GM21367 (cell line): ENCODE measurements around the gene MESP2.

ENCODE experiments used
- ATAC-seq: cut with Tn5 transposase; IDR thresholded peaks from one replicate; pipeline ENCODE4 v1.9.1; 2021; ENCODE audit not compliant: unreplicated experiment

MESP2 gene

DNA sequence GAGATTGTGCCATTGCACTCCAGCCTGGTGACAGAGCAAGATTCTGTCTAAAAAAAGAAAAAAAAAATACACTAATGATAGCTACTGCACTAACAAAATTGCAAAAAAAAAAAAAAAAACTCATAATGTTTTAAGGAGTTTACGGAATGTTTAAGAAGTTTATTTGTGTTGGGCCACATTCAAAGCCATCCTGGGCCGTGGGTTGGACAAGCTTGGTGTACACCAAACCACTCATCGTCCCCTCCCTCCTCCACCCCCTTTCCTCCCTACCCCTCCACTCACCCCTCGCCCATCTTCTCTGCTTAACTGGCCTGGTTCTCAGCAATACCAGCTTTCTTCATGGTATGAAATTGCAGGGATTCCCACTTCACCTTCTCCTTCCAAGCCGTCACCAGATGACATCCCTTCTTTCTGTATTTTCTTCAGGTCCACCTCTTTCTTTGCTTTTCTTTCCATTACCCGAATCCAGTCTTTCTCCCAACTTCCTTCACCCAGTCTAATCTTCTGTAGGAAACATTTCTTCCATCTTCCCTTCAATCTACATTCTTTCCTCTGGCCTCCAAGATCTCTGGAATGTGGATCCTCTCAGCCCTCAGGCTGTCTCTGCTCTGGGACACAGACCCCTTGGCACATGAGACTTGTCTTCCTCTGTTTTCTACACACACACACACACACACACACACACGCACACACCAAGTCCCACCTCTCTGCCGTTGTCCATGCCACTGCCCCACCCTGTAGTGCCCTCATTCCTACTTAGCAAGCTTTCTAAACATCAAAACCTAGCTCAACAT lies 21.6 kb upstream of the MESP2 start:
- no peak for ATAC-seq

DNA sequence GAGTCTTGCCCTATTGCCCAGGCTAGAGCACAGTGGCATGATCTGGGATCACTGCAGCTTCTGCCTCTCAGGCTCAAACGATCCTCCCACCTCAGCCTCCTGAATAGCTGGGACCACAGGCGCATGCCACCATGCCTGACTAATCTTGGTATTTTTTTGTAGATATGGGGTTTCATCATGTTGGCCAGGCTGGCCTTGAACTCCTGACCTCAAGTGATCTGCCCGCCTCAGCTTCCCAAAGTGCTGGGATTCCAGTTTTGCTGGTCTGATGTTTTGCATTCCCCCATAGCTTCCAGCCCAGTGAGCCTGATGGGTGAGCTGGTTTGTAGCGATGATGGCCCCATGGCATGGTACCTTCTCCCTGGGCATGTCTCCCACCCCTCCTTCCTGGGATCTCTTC lies 20.4 kb upstream of the MESP2 start:
- ATAC-seq, result no peak

DNA sequence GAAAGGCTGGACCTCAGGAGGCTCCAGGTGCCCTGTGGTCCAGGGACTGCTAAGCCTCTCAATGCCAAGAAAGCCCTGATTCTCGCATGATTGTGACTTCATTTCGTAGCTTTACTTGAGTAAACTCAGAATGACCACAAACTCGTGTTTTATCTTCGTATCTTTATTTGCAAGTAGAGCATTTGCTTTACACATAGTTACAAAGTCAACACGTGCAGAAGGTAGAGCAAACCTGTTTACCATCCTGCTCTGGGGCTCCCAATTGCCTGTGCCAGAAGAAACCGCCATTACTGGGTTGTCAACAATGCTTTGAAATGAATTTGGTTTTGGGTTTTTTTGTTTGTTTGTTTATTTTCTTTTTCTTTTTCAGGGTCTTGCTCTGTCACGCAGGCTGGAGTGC lies 19.2 kb upstream of the MESP2 start:
- ATAC-seq, result no peak

DNA sequence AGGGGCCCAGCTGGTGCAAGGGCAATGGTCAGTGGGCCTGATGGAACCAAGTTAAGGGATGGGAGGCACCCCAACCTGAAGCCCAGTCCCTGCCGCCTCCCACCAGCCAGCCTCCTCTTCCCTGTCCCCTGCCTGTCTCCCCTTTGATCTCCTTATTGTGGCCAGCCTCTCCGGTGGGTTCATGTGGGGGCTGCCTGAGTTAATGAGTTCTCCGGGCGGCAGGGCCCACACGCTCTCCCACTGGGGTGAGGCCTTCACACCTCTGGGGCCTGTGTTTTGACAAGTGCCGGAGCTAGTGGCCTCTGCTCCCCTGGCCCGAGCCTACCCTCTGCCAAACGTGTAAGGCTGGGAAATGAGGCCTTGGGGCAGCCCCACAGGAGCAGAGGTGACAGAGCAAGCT lies 17.8 kb upstream of the MESP2 start:
- ATAC-seq, result no peak

DNA sequence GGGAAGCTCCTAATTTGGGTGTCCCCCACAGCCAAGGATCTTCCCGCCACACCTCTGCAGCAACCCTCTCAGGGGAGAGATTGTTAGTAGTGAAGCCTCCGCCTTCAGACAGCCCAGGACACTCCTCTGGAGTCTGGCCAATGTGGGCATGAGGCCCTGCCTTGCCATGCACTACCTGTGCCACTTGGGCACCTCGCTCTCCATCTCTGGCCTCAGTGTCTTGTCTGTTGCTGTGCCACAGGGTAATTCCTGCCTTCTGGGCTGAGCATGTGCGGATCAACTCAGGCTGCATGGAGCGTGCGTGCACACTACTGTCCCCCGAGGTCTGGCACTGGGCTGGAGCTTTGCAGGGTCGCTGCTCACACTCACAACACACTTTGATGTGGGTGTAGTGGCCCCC lies 17.2 kb upstream of the MESP2 start:
- no peak for ATAC-seq

DNA sequence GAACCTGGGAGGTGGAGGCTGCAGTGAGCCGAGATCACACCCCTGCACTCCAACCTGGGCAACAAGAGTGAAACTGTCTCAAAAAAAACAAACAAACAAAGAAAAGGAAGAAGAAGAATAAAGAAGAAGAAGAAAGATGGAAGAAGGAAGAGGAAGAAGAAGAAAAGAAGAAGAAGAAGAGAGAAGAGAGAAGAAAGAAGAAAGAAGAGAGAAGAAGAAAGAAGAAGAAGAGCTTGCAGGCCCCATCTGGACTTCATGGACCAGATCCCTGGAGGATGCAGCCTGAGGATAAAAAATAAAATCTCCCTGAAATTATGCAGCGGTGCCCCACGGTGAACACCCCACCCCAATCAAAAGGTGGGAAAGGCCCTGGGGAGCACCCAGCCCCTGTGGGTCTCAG lies 16.3 kb upstream of the MESP2 start:
- ATAC-seq, result no peak

DNA sequence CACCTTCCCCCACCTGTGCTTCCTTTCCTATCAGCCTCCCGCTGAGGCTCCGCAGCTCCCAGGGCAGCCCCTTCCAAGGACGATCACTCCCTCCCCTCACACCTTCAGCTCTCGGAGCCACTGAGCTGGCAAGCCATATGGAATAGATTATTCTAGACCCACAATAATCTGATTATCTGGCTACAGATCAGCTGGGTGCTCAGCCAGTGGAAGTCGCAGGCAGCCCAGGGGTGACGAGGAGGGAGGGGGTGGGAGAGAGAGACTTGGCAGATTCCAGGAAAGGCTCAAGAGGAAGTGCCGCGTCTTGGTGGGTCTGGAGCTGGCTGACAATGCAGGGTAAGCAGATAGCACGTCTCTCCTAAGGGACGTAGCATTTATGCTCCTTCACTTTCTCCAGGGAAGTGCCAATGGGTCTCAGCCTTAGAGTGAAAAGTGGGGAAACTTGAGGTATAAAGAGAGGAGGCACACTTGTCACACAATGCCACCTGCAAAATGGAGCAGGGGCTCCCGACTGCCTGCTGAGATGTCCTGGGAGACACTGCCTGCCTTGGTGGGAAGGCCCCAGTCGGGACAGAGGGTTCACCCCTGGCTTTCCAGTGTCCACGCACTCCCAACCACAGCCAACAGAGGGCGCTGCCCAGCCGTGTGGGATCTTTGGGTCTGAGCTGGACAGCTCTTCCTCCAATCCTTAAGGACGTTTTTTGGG lies 15.7 kb upstream of the MESP2 start:
- no peak for ATAC-seq

DNA sequence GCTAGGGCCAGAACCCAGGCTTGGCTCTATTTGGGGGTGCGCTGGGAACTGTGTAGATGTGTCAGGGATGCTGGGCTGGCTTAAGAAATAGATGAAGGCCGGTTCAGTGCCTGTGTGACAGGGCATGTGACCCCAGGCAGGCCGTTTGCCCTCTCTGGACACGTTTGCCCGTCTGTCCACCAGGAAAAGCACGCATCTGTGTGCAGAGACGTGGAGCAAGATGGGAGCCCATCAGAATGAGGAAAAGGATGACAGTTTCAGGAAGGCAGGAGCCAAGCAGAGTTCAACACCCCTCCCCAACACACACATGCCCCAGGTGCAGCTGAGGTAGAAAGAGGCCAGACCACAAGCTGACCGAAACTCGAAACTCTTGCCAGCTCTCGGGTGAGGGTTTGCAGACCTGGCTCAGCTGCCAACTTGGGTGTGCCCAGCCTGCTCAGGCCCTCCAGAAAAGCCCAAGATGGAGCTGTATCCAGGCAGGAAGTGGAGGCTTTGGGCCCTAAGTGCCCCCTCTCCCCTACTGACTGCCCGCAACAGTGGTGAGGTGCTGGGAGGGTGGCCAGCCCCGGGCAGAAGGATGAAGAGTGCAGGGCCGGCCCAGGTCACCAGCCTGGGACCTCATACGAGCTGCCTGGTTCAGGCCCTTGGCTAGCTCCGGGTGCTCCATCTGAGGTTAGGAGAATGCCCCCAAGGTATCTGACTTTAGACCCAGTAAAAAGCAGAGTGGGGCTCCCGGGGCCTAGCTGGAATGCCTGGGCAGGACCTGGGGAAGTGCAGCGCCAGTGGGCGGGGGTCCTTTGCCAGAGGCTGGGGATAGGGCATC lies 14.9 kb upstream of the MESP2 start:
- no peak for ATAC-seq

DNA sequence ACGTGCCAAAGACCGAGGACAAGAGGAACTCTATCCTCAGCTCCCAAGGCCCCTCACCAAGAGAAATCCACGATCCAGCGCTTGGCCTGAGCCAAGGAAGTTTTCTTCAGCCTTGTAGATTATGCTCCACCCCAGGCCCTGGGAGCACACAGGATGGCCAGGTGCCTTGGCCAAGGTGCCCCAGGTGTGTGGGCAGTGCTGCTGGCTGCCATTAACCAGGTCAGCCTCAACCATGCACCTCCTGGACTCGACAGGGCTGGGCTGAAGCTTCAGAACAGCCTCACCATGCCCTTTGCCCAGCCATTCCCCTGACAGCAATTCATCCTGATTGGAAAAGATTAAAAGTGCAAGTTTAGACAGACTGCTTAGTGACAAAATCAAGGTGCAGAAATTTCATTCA lies 14.2 kb upstream of the MESP2 start:
- ATAC-seq, result no peak

DNA sequence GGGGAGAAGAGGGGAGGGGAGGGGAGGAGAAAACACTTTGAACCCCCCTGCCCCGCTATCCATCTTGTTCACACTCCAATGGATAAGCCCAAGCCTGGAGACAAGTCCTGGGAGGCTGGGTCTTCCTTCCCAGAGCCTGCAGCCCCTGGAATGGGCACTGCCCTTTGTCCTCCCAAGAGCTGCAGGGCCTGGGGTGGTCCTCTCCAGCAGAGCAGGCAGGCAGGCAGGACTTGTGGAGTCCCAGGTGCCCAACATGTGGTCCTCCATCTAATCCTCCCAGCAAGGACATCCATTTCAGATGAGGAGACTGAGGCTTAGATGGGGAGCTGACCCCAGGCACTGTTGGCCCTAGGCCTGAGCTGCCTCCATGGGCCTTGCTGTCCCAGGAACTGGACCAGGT lies 10.4 kb upstream of the MESP2 start:
- ATAC-seq, result no peak

DNA sequence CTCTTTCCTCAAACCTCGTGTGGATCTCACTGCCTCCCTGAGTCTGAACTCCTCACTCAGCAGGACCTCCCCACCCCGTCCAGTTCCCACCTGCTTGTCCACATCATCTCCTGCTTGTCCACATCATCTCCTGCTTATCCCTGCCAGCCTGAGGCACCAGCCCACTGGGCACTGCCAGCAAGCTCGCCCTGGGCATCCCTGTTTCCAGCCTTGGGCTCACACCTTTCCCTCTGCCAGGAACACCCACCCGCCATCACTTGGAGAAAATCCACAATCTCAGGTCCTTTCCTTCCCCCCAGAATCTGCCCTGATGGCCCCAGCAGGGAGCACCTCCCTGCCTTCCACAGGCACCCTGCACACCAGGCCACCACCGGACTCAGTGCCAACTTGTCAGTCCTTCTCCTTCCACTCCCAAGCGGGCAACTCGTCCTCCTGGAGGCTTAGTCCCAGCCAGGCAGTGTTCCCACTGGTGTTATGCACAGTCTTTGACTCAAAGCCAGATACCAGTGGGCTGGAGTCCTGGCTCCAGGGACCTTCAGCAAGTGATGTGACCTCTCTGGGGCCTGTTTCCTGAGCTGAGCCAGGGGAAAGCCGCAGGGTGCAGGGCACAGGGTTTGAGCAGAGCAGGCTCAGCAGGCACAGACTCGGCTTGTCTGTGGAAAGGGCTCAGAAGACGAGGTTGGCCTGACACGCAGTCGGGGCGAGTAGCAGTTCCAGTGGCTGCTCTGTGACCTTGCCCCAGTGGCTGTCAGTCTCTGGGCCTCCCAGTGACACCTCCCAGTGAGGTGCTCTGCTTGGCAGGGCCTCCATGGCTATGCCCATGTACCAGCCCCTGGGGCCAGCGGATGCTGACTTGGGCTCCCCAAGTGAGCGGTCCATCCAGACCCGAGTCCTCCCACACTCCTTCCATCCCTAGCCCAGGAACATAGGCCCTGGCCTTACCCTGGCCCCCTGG lies 9.5 kb upstream of the MESP2 start:
- no peak for ATAC-seq

DNA sequence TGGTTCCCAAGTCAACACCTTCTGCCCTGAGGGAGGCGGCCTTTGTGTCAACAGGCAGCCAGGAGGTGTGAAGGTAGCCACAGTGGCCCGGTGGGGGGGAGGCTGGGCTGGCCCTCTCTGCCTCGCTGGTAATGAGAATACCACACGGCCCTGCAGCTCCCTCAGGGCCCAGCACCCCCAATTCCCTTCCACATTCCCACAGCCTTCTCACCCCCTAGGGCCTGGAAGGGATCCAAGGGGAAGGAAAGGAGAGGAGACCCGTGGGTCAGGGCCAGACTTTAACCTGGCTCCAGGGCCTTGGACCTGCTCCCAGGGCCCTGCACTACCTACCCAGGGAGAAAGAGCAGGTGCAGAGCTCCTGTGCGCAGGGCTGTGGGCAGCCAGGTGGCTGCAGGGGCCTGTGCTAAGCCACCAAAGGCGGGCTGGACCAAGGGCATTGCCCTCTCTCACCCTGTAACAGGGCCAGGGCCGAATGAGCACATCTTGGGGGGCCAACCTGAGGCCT lies 8.7 kb upstream of the MESP2 start:
- ATAC-seq, result no peak

DNA sequence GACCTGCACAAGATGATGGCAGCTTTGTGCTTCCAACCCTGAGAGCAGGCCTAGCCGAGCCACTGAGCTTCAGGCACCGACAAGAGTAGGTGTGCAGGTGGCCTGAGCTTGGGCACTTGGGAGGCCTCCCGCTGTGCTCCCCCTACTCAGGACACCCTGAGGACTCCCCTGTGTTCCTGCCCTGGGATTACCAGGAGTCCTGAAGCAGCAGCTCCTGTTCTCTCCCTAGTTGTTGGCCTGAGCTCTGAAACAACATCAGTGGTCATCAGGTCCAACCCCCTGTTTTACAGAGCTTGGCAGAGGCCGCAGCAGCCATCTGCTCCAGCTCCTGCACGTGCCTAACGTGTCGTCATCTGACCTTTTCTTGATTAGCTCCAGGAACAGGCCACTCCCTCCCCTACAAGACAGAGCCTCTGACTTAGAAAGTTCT lies 8.0 kb upstream of the MESP2 start:
- ATAC-seq, result no peak

DNA sequence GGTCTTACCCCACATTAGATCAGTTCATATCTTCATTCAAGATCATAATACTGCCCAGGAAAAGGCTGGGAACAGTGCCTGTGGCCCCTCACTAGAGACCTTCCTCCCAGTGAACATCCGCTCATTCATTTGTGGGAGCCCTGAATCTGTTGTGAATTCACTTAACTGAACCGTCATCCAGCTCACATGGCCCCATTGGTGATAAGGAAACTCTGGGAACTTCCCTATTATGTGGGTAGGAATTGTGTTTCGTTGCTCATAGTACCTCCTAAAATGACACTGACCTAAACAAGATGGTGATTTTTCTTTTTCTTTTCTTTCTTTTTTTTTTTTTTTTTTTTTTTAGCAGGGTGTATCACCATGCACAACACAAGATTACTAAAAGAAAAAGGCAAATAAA lies 6.8 kb upstream of the MESP2 start:
- ATAC-seq, result no peak

DNA sequence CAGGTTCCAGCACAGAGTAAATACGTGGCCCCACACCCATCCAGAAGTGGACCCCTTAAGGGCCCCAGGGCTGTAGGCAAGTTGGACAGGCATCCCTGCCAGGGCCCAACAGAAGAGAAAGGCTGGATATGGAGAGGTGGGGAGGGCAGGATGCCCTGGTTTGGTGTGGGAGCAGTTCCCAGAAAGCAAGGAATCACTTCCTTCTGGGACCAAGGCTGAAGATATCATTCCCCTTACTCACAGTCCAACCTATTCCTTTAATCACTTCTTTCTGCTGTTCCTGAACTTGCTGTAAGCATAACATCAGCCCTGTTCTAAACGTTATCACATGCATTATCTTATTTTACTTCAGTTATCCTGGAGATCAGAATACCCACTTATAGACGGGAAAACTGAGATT lies 6.1 kb upstream of the MESP2 start:
- no peak for ATAC-seq

DNA sequence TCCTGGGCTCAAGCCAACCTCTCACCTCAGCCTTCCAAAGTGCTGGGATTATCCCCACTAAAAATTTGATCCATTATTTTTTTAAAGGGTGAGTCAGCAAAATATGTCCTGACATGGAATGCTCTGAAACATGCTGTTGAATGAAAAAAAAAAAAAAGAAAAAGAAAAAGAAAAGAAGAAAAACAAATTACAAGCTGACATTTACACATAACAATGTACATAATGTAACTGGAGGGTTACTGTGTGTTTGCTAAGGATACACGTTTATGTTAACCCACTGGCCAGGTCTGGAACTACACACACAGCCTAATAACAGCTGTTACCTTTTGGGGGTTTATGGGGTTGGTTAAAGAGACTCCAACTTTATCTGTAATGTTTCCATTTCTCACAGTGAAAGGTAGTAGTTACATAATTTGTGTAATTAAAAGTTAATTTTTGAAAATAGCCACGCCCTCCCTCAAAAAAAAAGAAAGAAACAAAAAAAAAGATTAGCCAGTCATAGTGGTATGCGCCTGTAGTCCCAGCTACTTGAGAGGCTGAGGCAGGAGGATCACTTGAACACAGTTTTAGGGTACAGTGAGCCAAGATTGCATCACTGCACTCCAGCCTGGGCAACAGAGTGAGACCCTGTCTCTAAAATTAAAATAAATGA lies 3.1 kb upstream of the MESP2 start:
- no peak for ATAC-seq

DNA sequence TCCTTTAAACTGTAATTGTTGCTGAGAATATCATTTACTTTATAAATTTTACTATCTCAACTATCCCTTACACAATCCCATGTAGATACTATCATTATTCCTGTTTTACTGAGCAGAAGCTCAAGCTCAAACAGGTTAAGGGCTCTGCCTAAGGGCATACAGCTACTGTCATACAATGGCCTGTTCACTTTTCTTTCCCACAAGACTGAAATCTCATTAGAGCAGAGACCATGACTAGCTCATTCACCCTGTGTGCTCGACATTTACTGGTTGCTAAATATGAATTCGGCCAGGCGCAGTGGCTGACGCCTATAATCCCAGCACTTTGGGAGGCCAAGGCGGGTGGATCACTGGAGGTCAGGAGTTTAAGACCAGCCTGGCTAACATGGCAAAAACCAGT lies 1.6 kb upstream of the MESP2 start:
- no peak for ATAC-seq

DNA sequence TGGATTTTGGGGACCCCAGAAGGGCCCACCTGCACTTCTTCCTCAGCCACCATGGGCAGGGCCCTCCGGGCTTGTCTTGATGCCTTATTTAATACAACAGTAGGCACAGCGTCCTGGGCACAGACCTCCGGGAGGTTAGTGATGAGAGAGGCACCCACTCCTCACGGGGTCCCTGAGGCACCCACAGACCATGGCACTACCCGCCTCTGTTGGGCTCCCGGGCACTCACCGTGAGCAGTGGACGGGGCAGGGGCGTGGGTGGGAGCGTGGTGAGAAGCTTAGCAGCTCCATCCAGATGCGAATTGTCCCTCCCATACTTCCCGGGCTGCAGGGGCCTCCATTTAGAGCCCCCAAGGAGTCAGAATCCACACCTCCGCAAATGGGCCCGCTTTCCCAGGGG lies 317 bp upstream of the MESP2 start:
- ATAC-seq, result no peak

DNA sequence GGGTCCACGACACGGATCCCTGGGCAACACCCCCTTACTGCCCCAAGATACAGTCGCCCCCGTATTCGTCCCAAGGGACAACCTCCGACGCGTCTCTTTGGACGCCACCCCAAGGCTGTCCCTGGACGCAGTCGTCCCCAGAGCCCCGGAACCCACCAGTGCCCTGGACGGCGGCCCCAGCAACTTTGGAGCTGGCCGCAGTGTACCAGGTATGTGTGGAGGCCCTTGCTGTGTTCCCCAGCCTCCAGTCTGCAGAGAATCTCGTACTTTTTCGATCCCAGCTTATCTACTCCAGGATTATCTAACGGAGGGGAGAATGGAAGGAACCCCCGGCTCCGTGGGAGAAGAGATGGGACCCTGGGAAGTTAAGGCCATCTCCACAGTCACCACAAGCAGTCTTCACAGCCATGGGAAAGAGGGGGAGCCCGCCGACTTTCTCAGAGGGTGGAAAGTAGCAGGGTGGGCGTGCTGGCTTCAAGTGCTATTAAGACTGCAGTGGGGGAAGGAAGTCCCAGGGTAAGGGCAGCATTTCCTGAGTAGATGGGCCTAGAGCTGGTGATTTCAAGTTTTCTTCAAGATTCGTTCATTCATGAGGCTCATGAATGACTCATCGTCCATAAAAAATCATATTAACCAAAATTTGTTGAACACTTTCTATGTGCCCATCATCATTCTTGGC lies 1.1 kb downstream of the MESP2 start:
- no peak for ATAC-seq
